ACHN (cell line): ENCODE results near the gene PTPN14.
"Not testable (repeated sequence)": the region's sequence is repeated elsewhere in the genome, so short reads cannot be mapped to it uniquely, and the experiment has no call there.

ENCODE experiments used
- DNase-seq: peaks from one replicate; pipeline ENCODE4 v3.0.0-alpha.2; 2015
- in situ Hi-C: cut with HindIII; loops from 2 replicates; pipeline ENCODE4 v1.10.0; 2017; ENCODE audit warnings: low sequenced_read_pairs, low pct_ligation_motif_present, low pct_unique_long_range_greater_than_20kb

Gene PTPN14

GRCh38 chr1:214520544-214521165 lies 30.7 kb downstream of the PTPN14 start:
- peak; percentile 24 for DNase-seq
- in situ Hi-C loops: no loop called here

GRCh38 chr1:214518361-214518760 lies 33.0 kb downstream of the PTPN14 start:
- no peak for DNase-seq
- in situ Hi-C loops: no loop called here

- DNase-seq: no peak
- in situ Hi-C loops: no loop called here
Observed at GRCh38 chr1:214516434-214517326, 34.7 kb downstream of the PTPN14 start.

- in situ Hi-C loops: no loop called here
- no peak for DNase-seq
Observed at GRCh38 chr1:214515544-214516433, 35.6 kb downstream of the PTPN14 start.

GRCh38 chr1:214514819-214515383 lies 36.5 kb downstream of the PTPN14 start:
- DNase-seq: no peak
- in situ Hi-C loops: no loop called here

- in situ Hi-C loops: no loop called here
- no peak for DNase-seq
Observed at GRCh38 chr1:214514032-214514818, 37.2 kb downstream of the PTPN14 start.

- in situ Hi-C loops: no loop called here
- no peak for DNase-seq
Observed at GRCh38 chr1:214513394-214513793, 38.0 kb downstream of the PTPN14 start.

GRCh38 chr1:214511639-214511998 lies 39.8 kb downstream of the PTPN14 start:
- DNase-seq: no peak
- in situ Hi-C loops: no loop called here

GRCh38 chr1:214510914-214511638 lies 40.3 kb downstream of the PTPN14 start:
- no peak for DNase-seq
- in situ Hi-C loops: no loop called here

- in situ Hi-C loops: no loop called here
- DNase-seq: no peak
Observed at GRCh38 chr1:214510477-214510876, 40.9 kb downstream of the PTPN14 start.

- DNase-seq, in situ Hi-C loops: not testable (repeated sequence)
Observed at GRCh38 chr1:214509622-214510021, 41.8 kb downstream of the PTPN14 start.

- peak; percentile 83 for DNase-seq
- in situ Hi-C loops: no loop called here
Observed at GRCh38 chr1:214506972-214507431, 44.4 kb downstream of the PTPN14 start.

- in situ Hi-C loops: no loop called here
- DNase-seq: no peak
Observed at GRCh38 chr1:214505134-214505533, 46.3 kb downstream of the PTPN14 start.

GRCh38 chr1:214504330-214504729 lies 47.1 kb downstream of the PTPN14 start:
- no peak for DNase-seq
- in situ Hi-C loops: no loop called here

- in situ Hi-C loops: no loop called here
- DNase-seq: no peak
Observed at GRCh38 chr1:214503553-214503952, 47.8 kb downstream of the PTPN14 start.

GRCh38 chr1:214500340-214501055 lies 50.9 kb downstream of the PTPN14 start:
- no peak for DNase-seq
- in situ Hi-C loops: no loop called here

GRCh38 chr1:214499732-214500131 lies 51.7 kb downstream of the PTPN14 start:
- in situ Hi-C loops: no loop called here

More at GRCh38 chr1:214499732-214500131, 51.7 kb downstream of the PTPN14 start:
- DNase-seq: no peak
